MCF 10A (cell line): ENCODE results near the gene MITF. TPM values are rescaled to one million over a fixed set of nuclear protein-coding genes. Genes with fewer than 3 reads are reported as not detected.

ENCODE experiments used
- BruUV-seq: library from RNA; stranded (reverse); fragments of 400-500 nt; replicated peaks from 2 replicates; lab custom pipeline; 2021; lab: Mats Ljungman, UMichigan
- CTCF ChIA-PET: fragments of 300-600 bp; sonication (Branson Sonifier 250); formaldehyde crosslinking; extraction: SDS; loops from one replicate; lab custom pipeline; 2021; ENCODE audit warnings: antibody characterized with exemption, inconsistent platforms; lab: Yijun Ruan, JAX
- POLR2A ChIA-PET: fragments of 300-600, 350-650 bp; sonication (Branson Sonifier 250); formaldehyde crosslinking; extraction: SDS; loops from one replicate; lab custom pipeline; 2020; ENCODE audit warnings: antibody characterized with exemption, inconsistent platforms; lab: Yijun Ruan, JAX
- DNase-seq: peaks from one replicate; pipeline ENCODE4 v3.0.0-alpha.2; 2018; ENCODE audit not compliant: unreplicated experiment
- H3K27ac Mint-ChIP-seq: one replicate; pipeline ENCODE4 v1.8.0; 2022; ENCODE audit warnings: mild to moderate bottlenecking, low read depth, mixed read lengths; ENCODE audit not compliant: unreplicated experiment
- H3K27me3 Mint-ChIP-seq: one replicate; pipeline ENCODE4 v1.8.0; 2022; ENCODE audit warnings: mixed read lengths; ENCODE audit not compliant: insufficient read depth, unreplicated experiment
- H3K36me3 Mint-ChIP-seq: one replicate; pipeline ENCODE4 v1.8.0; 2022; ENCODE audit warnings: mild to moderate bottlenecking, moderate library complexity, mixed read lengths; ENCODE audit not compliant: insufficient read depth, unreplicated experiment
- H3K4me1 Mint-ChIP-seq: one replicate; pipeline ENCODE4 v1.8.0; 2022; ENCODE audit warnings: mixed read lengths; ENCODE audit not compliant: insufficient read depth, unreplicated experiment
- H3K4me3 Mint-ChIP-seq: one replicate; pipeline ENCODE4 v1.8.0; 2022; ENCODE audit warnings: mild to moderate bottlenecking, moderate library complexity, mixed read lengths; ENCODE audit not compliant: unreplicated experiment
- H3K9me3 Mint-ChIP-seq: one replicate; pipeline ENCODE4 v1.8.0; 2022; ENCODE audit warnings: mixed read lengths; ENCODE audit not compliant: unreplicated experiment
- intact Hi-C: fragments of 100-400 bp; cut with micrococcal nuclease; formaldehyde crosslinking; loops from 2 replicates; pipeline ENCODE4 v1.14.1; 2022
- total RNA-seq: library from RNA; stranded (reverse); gene quantifications from 2 replicates; pipeline ENCODE4 v1.2.3, GENCODE V29; 2022
- TF ChIP-seq, protein P1 (sequence below): fragments of 200-600 bp; IDR thresholded peaks from one replicate; pipeline ENCODE4 v1.8.0; 2022; ENCODE audit warnings: antibody characterized with exemption, mild to moderate bottlenecking; ENCODE audit not compliant: unreplicated experiment

The MITF gene
- total RNA-seq, 1 experiment from 2014 or later: 16.1 TPM

DNA sequence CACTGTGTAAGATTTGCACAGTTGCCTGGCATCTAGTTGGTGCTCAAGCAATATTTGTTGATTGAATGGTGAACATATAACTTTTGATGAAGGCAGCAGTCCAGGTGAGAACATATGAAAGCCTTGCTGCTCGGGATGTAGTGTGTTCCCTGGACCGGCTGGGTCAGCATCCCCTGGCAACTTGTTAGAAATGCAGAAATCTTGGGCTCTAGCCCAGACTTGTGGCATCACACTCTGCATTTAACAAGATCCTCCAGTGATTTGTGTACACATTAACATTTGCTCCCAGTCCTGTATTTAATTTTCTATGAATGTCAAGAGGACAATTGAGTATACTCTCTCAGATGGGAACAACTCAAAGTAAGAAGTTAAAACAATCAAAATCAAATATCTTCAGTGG is 191.3 kb downstream of the MITF start:
- no peak for DNase-seq
- intact Hi-C loops: no loop called here
- H3K4me3 Mint-ChIP-seq: no peak overlapping the region
- no TSS peak for BruUV-seq
- no peaks in the 10 kb centered on the region for H3K27me3 Mint-ChIP-seq
- TF ChIP-seq, protein P1, sequence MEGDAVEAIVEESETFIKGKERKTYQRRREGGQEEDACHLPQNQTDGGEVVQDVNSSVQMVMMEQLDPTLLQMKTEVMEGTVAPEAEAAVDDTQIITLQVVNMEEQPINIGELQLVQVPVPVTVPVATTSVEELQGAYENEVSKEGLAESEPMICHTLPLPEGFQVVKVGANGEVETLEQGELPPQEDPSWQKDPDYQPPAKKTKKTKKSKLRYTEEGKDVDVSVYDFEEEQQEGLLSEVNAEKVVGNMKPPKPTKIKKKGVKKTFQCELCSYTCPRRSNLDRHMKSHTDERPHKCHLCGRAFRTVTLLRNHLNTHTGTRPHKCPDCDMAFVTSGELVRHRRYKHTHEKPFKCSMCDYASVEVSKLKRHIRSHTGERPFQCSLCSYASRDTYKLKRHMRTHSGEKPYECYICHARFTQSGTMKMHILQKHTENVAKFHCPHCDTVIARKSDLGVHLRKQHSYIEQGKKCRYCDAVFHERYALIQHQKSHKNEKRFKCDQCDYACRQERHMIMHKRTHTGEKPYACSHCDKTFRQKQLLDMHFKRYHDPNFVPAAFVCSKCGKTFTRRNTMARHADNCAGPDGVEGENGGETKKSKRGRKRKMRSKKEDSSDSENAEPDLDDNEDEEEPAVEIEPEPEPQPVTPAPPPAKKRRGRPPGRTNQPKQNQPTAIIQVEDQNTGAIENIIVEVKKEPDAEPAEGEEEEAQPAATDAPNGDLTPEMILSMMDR: no peak
- H3K4me1 Mint-ChIP-seq: no peaks in the 10 kb centered on the region
- ChIA-PET CTCF (no interaction called here), POLR2A (no interaction called here)
- no peaks in the 10 kb centered on the region for H3K9me3 Mint-ChIP-seq
- H3K27ac Mint-ChIP-seq: no peak overlapping the region
- H3K36me3 Mint-ChIP-seq: no peaks in the 10 kb centered on the region

DNA sequence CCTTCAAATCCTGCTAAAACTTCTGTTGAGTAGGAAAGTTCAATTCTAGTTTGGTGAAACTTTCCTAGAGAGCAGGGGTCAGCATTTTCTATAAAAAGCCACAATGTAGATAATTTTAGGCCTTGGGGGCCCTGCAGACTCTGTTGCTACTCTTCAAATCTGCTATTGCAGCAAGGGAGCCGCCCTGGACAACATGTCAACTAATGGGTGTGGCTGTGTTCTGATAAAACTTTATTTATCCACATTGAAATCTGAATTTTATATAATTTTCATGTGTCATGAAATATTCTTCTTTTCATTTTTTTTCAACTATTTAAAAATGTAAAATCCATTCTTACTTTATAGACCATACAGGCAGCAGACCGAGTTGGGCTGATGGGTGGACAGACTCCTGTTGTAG is 192.8 kb downstream of the MITF start:
- TF ChIP-seq, protein P1: no peak
- Mint-ChIP-seq H3K4me1 (no peaks in the 10 kb centered on the region), H3K9me3 (no peaks in the 10 kb centered on the region), H3K4me3 (no peak overlapping the region), H3K27ac (no peak overlapping the region), H3K27me3 (no peaks in the 10 kb centered on the region), H3K36me3 (no peaks in the 10 kb centered on the region)
- BruUV-seq: no TSS peak
- CTCF ChIA-PET: interaction anchor here (1.3 to 1.4 kb wide), 2 partner anchors 15 to 241 kb away, joined by 3 read pairs; no protein-coding TSS in a partner anchor
- intact Hi-C loops: no loop called here
- POLR2A ChIA-PET: no interaction called here
- no peak for DNase-seq

DNA sequence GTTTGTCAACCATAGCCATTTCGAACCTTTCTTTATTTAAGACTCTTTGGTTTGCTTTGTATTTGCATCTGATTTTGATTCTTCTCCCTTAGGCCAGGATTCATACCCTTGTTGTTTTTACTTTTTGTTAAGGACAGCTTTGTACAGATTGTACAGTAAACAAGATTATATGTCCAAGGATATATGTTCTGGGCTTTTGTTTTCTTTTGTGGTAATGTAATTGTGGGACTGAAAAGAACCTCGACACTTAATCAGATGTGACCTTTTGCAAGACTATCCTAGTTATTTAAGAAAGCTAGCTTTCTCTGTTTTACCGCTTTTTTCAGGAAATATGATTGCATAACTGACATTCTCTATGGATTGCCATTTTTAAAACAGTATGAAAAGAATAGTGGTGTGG is 193.2 kb downstream of the MITF start:
- H3K9me3 Mint-ChIP-seq: no peaks in the 10 kb centered on the region

DNA sequence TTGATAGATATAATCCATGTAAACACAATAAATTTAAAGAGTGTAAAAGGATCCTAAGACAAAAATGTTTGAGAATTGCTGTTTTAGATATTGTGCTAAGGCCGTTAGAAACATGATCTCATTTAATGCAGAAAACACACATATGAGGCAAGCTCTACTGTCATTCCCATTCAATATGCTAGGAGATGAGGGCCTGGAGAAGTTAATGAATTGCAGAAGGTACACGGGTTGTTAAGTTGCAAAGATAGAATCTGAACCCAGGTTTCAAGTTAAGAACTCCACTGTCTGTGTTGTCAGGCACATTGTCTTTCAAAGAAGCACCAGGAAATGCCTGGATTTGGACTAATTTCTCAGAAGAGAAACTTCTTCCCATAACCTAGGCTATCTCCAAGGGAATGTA is 195.1 kb downstream of the MITF start:
- no peaks in the 10 kb centered on the region for H3K36me3 Mint-ChIP-seq
- intact Hi-C loops: no loop called here
- no peaks in the 10 kb centered on the region for H3K4me1 Mint-ChIP-seq
- no peak overlapping the region for H3K4me3 Mint-ChIP-seq
- H3K27ac Mint-ChIP-seq: no peak overlapping the region
- CTCF ChIA-PET: interaction anchor here (1.6 kb wide), 1 partner anchor 13 kb away, joined by 8 read pairs; no protein-coding TSS in a partner anchor
- DNase-seq: no peak
- POLR2A ChIA-PET: no interaction called here
- TF ChIP-seq, protein P1: no peak
- H3K27me3 Mint-ChIP-seq: no peaks in the 10 kb centered on the region
- BruUV-seq: no TSS peak
- H3K9me3 Mint-ChIP-seq: no peaks in the 10 kb centered on the region

More for the DNA sequence above, 193.2 kb downstream of the MITF start:
- no peaks in the 10 kb centered on the region for H3K36me3 Mint-ChIP-seq
- ChIA-PET POLR2A (no interaction called here), CTCF (interaction anchor here (1.4 kb wide), 1 partner anchor 15 kb away, joined by 6 read pairs; no protein-coding TSS in a partner anchor)
- peak; percentile 6 for DNase-seq
- no peaks in the 10 kb centered on the region for H3K4me1 Mint-ChIP-seq
- TF ChIP-seq, protein P1: no peak
- H3K27ac Mint-ChIP-seq: no peak overlapping the region
- H3K27me3 Mint-ChIP-seq: no peaks in the 10 kb centered on the region
- no TSS peak for BruUV-seq
- intact Hi-C loops: no loop called here
- no peak overlapping the region for H3K4me3 Mint-ChIP-seq
